Esophagus squamous epithelium (tissue), 5 donors: ENCODE results near the gene HYOU1. TPM values are rescaled to one million over a fixed set of nuclear protein-coding genes. Genes with fewer than 3 reads are reported as not detected.

Experiments used
- DNase-seq: peaks from one replicate; lab custom pipeline; 2025; lab: John Stamatoyannopoulos, UW
- H3K27ac ChIP-seq, 4 donors: fragments of 200-600 bp; sonication (generic); one replicate each; pipeline ENCODE4 v1.5.1; 2016 to 2019; ENCODE audit warnings: mild to moderate bottlenecking in 1 of 4
- H3K27me3 ChIP-seq, 4 donors: fragments of 200-600 bp; sonication (generic); 1 replicate in 3 of 4; 2 replicates in 1 of 4; pipeline versions ENCODE4 v1.5.1 to v1.6.0; 2017 to 2021; ENCODE audit warnings: antibody characterized with exemption in 1 of 4
- H3K36me3 ChIP-seq, 3 donors: fragments of 200-600 bp; sonication (generic); one replicate each; pipeline ENCODE4 v1.5.1; 2016 to 2019
- H3K4me1 ChIP-seq, 3 donors: fragments of 200-600 bp; sonication (generic); one replicate each; pipeline ENCODE4 v1.5.1; 2017 to 2019
- H3K4me3 ChIP-seq, 4 donors: fragments of 200-600 bp; sonication (generic); 1 replicate in 3 of 4; 2 replicates in 1 of 4; pipeline ENCODE4 v1.5.1; 2016 to 2019; ENCODE audit warnings: mild to moderate bottlenecking in 2 of 4, moderate library complexity in 1 of 4
- H3K9me3 ChIP-seq, 3 donors: fragments of 200-600 bp; sonication (generic); one replicate each; pipeline ENCODE4 v1.5.1; 2016 to 2019
- POLR2A ChIP-seq, 4 donors: fragments of 450-650 bp; IDR thresholded peaks; one replicate each; pipeline ENCODE4 v1.6.1; 2017; ENCODE audit warnings: antibody characterized with exemption in 4 of 4, mild to moderate bottlenecking in 4 of 4, moderate library complexity in 3 of 4
- WGBS, 2 donors: methylation state at CpG; one replicate each; pipeline ENCODE4 v1.1.5; 2018; 5-methylcytosine and 5-hydroxymethylcytosine counted together
- intact Hi-C: fragments of 100-400 bp; cut with DNase I; formaldehyde crosslinking; loops from one replicate; pipeline ENCODE4 v1.15.0; 2022
- total RNA-seq, 4 donors: library from RNA; depleted of rRNA; stranded (reverse); fragments of >200 nt; gene quantifications; one replicate each; pipeline ENCODE4 v1.1.0, GENCODE V29; 2016
- TF ChIP-seq, protein P1 (sequence below), 6 experiments: fragments of 450-650 bp in 4 of 6; fragments of 200-600 bp in 2 of 6; sonication (generic) in 2 of 6; IDR thresholded peaks; one replicate each; pipeline ENCODE4 v1.5.1; 2016 to 2019; ENCODE audit warnings: antibody characterized with exemption in 6 of 6, mild to moderate bottlenecking in 4 of 6, moderate library complexity in 4 of 6
- donor health status: DM: yes; HTN: yes; CAD: no.

HYOU1 gene
- total RNA-seq, 4 donors from 2014 or later = 44.1 to 93.8 (median 65.4) TPM

DNA sequence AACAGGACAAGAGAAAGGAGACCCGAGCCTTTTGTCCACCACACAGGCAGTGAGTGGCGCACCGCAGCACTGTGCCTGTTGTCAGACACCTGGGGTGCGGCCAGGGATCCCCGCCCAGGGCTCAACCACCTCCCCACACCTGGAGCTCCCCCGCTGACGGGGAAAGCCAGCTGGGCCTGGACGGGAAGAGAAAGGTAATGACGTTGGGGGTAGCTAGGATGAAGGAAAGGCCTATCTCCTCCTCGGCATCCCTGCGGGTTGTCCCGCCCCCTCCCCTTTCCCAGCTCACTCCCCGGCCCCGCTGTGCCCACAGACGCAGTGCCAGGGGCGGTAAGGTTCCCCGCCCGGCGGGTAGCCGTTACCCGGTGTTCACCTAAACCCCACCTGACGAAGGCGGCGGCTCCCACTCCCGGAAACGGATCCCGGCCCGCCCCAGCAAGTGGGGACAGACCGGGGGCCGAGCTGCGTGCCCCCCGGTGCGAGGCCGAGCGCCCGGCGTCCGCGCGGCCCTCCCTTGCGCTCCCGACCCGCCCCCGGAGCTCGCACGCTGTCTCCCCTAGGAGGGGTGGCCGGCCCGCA lies 495 bp downstream of the HYOU1 start:
- Histone ChIP-seq H3K9me3 (no peaks in the 10 kb centered on the region), H3K4me3 (peak overlapping the region; percentile 61 to 99 (median 96)), H3K27ac (peak overlapping the region; percentile 87 to 94 (median 93)), H3K27me3 (no peaks in the 10 kb centered on the region), H3K4me1 (peaks cover 9 to 32% (median 19%) of the 10 kb centered on the region in 3 donors), H3K36me3 (peaks cover 23 to 43% (median 26%) of the 10 kb centered on the region in 3 donors)
- WGBS, 2 donors = 0 to 2% methylated on average over 3 to 13 of the region's 48 CpGs
- intact Hi-C loops = no loop called here
- no peak for DNase-seq
- no peak for TF ChIP-seq POLR2A (IDR thresholded peaks at IDR 0.05)
- TF ChIP-seq, protein P1, sequence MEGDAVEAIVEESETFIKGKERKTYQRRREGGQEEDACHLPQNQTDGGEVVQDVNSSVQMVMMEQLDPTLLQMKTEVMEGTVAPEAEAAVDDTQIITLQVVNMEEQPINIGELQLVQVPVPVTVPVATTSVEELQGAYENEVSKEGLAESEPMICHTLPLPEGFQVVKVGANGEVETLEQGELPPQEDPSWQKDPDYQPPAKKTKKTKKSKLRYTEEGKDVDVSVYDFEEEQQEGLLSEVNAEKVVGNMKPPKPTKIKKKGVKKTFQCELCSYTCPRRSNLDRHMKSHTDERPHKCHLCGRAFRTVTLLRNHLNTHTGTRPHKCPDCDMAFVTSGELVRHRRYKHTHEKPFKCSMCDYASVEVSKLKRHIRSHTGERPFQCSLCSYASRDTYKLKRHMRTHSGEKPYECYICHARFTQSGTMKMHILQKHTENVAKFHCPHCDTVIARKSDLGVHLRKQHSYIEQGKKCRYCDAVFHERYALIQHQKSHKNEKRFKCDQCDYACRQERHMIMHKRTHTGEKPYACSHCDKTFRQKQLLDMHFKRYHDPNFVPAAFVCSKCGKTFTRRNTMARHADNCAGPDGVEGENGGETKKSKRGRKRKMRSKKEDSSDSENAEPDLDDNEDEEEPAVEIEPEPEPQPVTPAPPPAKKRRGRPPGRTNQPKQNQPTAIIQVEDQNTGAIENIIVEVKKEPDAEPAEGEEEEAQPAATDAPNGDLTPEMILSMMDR (IDR thresholded peaks at IDR 0.05) = no peak

DNA sequence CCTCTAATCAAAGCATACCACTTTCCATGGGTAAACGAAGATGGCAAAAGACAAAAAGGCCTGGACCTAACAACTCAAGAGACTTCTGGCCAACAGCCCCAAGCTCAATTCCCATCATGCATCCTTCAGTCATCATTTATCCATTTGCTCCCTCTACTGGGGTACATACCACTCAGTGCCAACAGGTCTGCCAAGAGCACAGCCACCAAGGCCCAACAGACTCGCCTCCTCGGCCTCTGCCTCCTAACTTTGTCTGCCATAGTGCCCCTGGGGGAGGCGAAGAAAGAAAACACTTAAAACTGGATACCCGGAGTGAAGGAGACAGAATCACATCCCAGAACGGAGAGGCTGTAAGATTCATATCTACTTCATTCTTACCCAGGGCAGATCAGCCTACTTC lies 1.1 kb downstream of the HYOU1 start:
- intact Hi-C loops = no loop called here
- WGBS, 2 donors = 37 to 46% methylated on average over 4 to 6 of the region's 6 CpGs
- peak overlapping the region; percentile 61 to 99 (median 96) for H3K4me3 ChIP-seq
- no peaks in the 10 kb centered on the region for H3K27me3 ChIP-seq
- peaks cover 9 to 32% (median 19%) of the 10 kb centered on the region in 3 donors for H3K4me1 ChIP-seq
- peak overlapping the region in 3 of 4 donors; percentile 87 to 94 (median 94) for H3K27ac ChIP-seq
- no peak for DNase-seq
- H3K9me3 ChIP-seq = no peaks in the 10 kb centered on the region
- peaks cover 23 to 46% (median 26%) of the 10 kb centered on the region in 3 donors for H3K36me3 ChIP-seq
- TF ChIP-seq POLR2A (IDR thresholded peaks at IDR 0.05) = no peak

DNA sequence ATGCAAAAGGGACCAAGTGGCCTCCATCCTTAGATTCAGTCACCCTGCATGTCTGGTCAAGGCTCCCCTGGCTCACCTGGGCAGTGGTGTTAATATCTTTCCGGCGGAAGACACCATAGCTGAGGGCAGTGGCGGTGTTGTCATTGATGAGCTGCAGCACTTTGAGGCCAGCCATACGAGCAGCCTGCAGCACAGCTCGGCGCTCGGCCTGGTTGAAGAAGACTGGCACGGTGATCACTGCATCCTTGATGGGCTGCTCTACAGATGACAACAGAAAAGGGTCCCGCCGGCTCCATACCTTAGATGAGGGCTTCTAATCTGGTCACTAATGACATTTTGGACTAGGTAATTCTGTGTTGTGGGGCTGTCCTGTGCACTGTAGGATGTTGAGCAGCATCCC lies 2.6 kb downstream of the HYOU1 start:
- H3K36me3 ChIP-seq = peaks cover 26 to 60% (median 30%) of the 10 kb centered on the region in 3 donors
- no peak overlapping the region for H3K4me3 ChIP-seq
- DNase-seq = no peak
- H3K4me1 ChIP-seq = peaks cover 9 to 32% (median 19%) of the 10 kb centered on the region in 3 donors
- 100% methylated on average over 6 of the region's 10 CpGs; no CpG with 5 or more reads in 1 of the 2 donors for WGBS, 2 donors
- H3K9me3 ChIP-seq = no peaks in the 10 kb centered on the region
- no peak overlapping the region for H3K27ac ChIP-seq
- H3K27me3 ChIP-seq = no peaks in the 10 kb centered on the region
- intact Hi-C loops = no loop called here
- TF ChIP-seq, protein P1 (IDR thresholded peaks at IDR 0.05) = no peak
- TF ChIP-seq POLR2A (IDR thresholded peaks at IDR 0.05) = no peak

DNA sequence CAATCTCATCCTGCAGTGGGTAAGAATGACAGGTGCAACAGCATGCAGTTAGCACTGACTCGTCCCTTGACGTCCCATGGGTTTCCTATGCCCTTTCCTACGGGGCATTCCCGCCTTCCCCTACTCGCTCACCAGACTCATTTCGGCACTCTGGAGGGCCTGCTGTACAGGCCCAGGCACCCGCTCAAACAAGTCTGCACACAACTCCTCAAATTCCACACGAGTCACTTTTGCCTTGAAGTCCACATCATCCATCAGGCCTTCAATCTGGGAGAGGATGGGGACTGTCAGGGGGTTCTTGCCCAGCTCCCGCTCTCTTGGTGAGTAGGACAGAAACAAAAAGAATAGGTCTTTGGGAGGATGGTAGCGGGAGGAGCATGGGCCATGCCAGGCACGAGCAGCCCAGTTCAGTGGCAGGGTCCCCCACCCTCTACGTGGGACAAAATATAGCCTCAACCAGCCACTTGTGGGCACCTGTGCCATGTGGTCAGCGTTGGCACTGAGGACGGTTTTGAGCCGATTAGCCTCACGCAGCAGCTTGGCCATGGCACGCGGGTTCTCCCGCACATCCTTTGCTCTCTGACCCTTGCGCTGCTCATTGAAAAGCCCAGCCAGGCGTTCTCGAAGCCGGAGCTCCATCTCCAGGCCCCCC lies 4.7 kb downstream of the HYOU1 start:
- Histone ChIP-seq H3K27ac (no peak overlapping the region), H3K4me1 (peaks cover 9 to 21% (median 12%) of the 10 kb centered on the region in 3 donors), H3K4me3 (no peak overlapping the region), H3K27me3 (no peaks in the 10 kb centered on the region), H3K36me3 (peaks cover 44 to 82% (median 51%) of the 10 kb centered on the region in 3 donors), H3K9me3 (no peaks in the 10 kb centered on the region)
- intact Hi-C loops = no loop called here
- TF ChIP-seq POLR2A (IDR thresholded peaks at IDR 0.05) = no peak
- TF ChIP-seq, protein P1 (IDR thresholded peaks at IDR 0.05) = no peak
- DNase-seq = no peak
- WGBS, 2 donors = 70 to 79% methylated on average over 11 to 23 of the region's 23 CpGs

DNA sequence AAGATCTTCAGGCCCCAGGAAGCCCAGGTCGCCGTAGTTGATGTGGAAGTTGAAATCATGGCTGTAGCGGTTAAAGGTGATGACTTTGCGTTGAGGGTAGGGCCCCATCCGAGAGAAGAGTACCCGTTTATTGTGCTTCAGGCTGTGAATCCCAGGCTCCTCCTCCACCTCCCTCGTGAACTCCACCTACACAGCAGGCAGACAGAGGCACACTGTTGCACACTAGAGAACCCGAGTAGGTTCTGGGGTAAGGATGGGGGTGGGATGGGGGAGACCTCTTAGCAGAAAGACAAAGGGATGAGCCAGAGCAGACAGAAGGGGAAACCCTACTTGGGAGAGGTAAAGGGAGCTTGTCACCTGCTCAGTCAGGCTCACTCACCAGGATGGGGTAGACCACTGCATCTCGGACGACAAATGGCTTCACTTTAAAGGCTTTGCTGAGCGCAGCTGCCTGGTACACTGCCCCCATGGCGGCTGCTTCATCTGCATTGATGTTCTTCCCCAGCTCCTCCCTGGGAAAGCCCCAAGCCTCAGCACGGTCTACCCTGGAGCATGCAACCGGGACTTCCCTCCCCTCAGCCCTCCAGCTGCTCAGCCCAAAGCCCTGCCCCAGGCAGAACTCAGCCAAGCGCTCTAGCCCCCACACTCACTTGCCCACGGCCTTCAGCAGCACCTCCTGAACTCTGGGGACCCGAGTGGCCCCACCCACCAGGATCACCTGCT lies 5.4 kb downstream of the HYOU1 start:
- H3K36me3 ChIP-seq = peaks cover 50 to 89% (median 56%) of the 10 kb centered on the region in 3 donors
- intact Hi-C loops = no loop called here
- no peaks in the 10 kb centered on the region for H3K9me3 ChIP-seq
- H3K4me1 ChIP-seq = peaks cover 9 to 21% (median 12%) of the 10 kb centered on the region in 3 donors
- WGBS, 2 donors = 63 to 75% methylated on average over 14 of the region's 17 CpGs
- TF ChIP-seq, protein P1 (IDR thresholded peaks at IDR 0.05) = no peak
- no peak for TF ChIP-seq POLR2A (IDR thresholded peaks at IDR 0.05)
- H3K4me3 ChIP-seq = no peak overlapping the region
- H3K27me3 ChIP-seq = no peaks in the 10 kb centered on the region
- no peak for DNase-seq
- H3K27ac ChIP-seq = no peak overlapping the region
